HUDEP-2 (cell line): Measurements from ENCODE around the gene UROD.
"Not testable (repeated sequence)": the region's sequence is repeated elsewhere in the genome, so short reads cannot be mapped to it uniquely, and the experiment has no call there.

Experiments used
- DNase-seq, 76 experiments: peaks; one replicate each; lab custom pipeline; 2025; ENCODE audit not compliant: unreplicated experiment in 76 of 76; lab: John Stamatoyannopoulos, UW

The UROD gene

GRCh38 chr1:45011837-45012638 is at the start of gene UROD:
UROD (plus strand) TSS chr1:45012254; CDS start chr1:45012266, 12 bp downstream.
- peak in 75 of 76 experiments; percentile 66 to 97 (median 92) for DNase-seq

- no peak for DNase-seq
These were observed 49.3 kb upstream of the UROD start for GRCh38 chr1:44962729-44963128.

GRCh38 chr1:44964396-44964795 is 47.7 kb upstream of the UROD start:
- DNase-seq: no peak

GRCh38 chr1:44970317-44970716 is 41.7 kb upstream of the UROD start:
- DNase-seq: no peak

GRCh38 chr1:44973645-44974044 is 38.4 kb upstream of the UROD start:
- no peak for DNase-seq

GRCh38 chr1:44976252-44976651 is 35.8 kb upstream of the UROD start:
- DNase-seq: no peak

- not testable (repeated sequence) for DNase-seq
These were observed 34.7 kb upstream of the UROD start for GRCh38 chr1:44977372-44977771.

- peak in 35 of 76 experiments; percentile 3 to 52 (median 20) for DNase-seq
These were observed 26.2 kb upstream of the UROD start for GRCh38 chr1:44985747-44986359.

- DNase-seq: no peak
These were observed 23.4 kb upstream of the UROD start for GRCh38 chr1:44988531-44989156.

GRCh38 chr1:44994309-44994898 is 17.6 kb upstream of the UROD start:
- no peak for DNase-seq

GRCh38 chr1:44995467-44996238 is 16.4 kb upstream of the UROD start:
- no peak for DNase-seq

GRCh38 chr1:44999232-44999631 is 12.8 kb upstream of the UROD start:
- DNase-seq: no peak

- DNase-seq: peak in 27 of 76 experiments; percentile 7 to 58 (median 24)
These were observed 11.0 kb upstream of the UROD start for GRCh38 chr1:45001011-45001481.

GRCh38 chr1:45001576-45001975 is 10.5 kb upstream of the UROD start:
- not testable (repeated sequence) for DNase-seq

GRCh38 chr1:45002650-45003645 is 9.1 kb upstream of the UROD start:
- DNase-seq: no peak

GRCh38 chr1:45003741-45004140 is 8.3 kb upstream of the UROD start:
- no peak for DNase-seq

GRCh38 chr1:45004281-45004920 is 7.7 kb upstream of the UROD start:
- no peak for DNase-seq

GRCh38 chr1:45005761-45006160 is 6.3 kb upstream of the UROD start:
- DNase-seq: no peak

- no peak for DNase-seq
These were observed 4.7 kb upstream of the UROD start for GRCh38 chr1:45007311-45007710.
